ENCODE data around the gene PSAP.

DNA sequence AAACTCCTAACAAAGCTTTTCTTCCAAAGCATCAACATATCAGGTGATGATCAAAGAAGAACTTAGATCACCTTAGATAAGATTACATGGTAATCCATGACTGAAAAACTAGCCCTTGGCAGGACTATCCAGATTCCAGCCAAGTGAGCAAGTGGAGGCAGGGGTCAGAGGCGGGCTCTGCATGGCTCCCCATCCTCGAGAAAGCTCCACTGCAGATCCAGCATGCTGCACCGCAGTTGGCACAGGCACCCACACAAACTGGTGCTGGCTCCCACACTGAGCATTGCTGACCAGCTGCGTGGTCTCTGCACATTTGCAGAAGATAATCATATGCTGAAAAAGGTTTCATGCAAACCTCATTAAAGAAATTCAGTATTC is 10.1 kb downstream of the PSAP start:
- TF ChIP-seq, protein P1, sequence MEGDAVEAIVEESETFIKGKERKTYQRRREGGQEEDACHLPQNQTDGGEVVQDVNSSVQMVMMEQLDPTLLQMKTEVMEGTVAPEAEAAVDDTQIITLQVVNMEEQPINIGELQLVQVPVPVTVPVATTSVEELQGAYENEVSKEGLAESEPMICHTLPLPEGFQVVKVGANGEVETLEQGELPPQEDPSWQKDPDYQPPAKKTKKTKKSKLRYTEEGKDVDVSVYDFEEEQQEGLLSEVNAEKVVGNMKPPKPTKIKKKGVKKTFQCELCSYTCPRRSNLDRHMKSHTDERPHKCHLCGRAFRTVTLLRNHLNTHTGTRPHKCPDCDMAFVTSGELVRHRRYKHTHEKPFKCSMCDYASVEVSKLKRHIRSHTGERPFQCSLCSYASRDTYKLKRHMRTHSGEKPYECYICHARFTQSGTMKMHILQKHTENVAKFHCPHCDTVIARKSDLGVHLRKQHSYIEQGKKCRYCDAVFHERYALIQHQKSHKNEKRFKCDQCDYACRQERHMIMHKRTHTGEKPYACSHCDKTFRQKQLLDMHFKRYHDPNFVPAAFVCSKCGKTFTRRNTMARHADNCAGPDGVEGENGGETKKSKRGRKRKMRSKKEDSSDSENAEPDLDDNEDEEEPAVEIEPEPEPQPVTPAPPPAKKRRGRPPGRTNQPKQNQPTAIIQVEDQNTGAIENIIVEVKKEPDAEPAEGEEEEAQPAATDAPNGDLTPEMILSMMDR (IDR thresholded peaks at IDR 0.05): no peak
- TF ChIP-seq NR3C1 (CRISPR knock-in tag; conservative IDR thresholded peaks at IDR 0.05; ENCODE audit: low read depth) (no peak), CREB1 (CRISPR knock-in tag; IDR thresholded peaks at IDR 0.05) (no peak), TP53 (CRISPR knock-in tag; IDR thresholded peaks at IDR 0.05) (no peak), GABPB1 (CRISPR knock-in tag; IDR thresholded peaks at IDR 0.05) (no peak), SP1 (CRISPR knock-in tag; conservative IDR thresholded peaks at IDR 0.05) (no peak), CREM (CRISPR knock-in tag; IDR thresholded peaks at IDR 0.05) (no peak), TCF7 (CRISPR knock-in tag; IDR thresholded peaks at IDR 0.05; ENCODE audit: low read depth) (no peak)
- TF ChIP-seq, protein P2, sequence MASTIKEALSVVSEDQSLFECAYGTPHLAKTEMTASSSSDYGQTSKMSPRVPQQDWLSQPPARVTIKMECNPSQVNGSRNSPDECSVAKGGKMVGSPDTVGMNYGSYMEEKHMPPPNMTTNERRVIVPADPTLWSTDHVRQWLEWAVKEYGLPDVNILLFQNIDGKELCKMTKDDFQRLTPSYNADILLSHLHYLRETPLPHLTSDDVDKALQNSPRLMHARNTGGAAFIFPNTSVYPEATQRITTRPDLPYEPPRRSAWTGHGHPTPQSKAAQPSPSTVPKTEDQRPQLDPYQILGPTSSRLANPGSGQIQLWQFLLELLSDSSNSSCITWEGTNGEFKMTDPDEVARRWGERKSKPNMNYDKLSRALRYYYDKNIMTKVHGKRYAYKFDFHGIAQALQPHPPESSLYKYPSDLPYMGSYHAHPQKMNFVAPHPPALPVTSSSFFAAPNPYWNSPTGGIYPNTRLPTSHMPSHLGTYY (CRISPR knock-in tag; IDR thresholded peaks at IDR 0.05): no peak
- TF ChIP-seq, protein P3, sequence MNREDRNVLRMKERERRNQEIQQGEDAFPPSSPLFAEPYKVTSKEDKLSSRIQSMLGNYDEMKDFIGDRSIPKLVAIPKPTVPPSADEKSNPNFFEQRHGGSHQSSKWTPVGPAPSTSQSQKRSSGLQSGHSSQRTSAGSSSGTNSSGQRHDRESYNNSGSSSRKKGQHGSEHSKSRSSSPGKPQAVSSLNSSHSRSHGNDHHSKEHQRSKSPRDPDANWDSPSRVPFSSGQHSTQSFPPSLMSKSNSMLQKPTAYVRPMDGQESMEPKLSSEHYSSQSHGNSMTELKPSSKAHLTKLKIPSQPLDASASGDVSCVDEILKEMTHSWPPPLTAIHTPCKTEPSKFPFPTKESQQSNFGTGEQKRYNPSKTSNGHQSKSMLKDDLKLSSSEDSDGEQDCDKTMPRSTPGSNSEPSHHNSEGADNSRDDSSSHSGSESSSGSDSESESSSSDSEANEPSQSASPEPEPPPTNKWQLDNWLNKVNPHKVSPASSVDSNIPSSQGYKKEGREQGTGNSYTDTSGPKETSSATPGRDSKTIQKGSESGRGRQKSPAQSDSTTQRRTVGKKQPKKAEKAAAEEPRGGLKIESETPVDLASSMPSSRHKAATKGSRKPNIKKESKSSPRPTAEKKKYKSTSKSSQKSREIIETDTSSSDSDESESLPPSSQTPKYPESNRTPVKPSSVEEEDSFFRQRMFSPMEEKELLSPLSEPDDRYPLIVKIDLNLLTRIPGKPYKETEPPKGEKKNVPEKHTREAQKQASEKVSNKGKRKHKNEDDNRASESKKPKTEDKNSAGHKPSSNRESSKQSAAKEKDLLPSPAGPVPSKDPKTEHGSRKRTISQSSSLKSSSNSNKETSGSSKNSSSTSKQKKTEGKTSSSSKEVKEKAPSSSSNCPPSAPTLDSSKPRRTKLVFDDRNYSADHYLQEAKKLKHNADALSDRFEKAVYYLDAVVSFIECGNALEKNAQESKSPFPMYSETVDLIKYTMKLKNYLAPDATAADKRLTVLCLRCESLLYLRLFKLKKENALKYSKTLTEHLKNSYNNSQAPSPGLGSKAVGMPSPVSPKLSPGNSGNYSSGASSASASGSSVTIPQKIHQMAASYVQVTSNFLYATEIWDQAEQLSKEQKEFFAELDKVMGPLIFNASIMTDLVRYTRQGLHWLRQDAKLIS (CRISPR knock-in tag; IDR thresholded peaks at IDR 0.05; ENCODE audit: borderline replicate concordance): no peak
- TF ChIP-seq, protein P4, sequence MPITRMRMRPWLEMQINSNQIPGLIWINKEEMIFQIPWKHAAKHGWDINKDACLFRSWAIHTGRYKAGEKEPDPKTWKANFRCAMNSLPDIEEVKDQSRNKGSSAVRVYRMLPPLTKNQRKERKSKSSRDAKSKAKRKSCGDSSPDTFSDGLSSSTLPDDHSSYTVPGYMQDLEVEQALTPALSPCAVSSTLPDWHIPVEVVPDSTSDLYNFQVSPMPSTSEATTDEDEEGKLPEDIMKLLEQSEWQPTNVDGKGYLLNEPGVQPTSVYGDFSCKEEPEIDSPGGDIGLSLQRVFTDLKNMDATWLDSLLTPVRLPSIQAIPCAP (CRISPR knock-in tag; IDR thresholded peaks at IDR 0.05): no peak
- TF ChIP-seq, protein P5, sequence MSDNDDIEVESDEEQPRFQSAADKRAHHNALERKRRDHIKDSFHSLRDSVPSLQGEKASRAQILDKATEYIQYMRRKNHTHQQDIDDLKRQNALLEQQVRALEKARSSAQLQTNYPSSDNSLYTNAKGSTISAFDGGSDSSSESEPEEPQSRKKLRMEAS (CRISPR knock-in tag; IDR thresholded peaks at IDR 0.05): no peak
- TF ChIP-seq, protein P6, sequence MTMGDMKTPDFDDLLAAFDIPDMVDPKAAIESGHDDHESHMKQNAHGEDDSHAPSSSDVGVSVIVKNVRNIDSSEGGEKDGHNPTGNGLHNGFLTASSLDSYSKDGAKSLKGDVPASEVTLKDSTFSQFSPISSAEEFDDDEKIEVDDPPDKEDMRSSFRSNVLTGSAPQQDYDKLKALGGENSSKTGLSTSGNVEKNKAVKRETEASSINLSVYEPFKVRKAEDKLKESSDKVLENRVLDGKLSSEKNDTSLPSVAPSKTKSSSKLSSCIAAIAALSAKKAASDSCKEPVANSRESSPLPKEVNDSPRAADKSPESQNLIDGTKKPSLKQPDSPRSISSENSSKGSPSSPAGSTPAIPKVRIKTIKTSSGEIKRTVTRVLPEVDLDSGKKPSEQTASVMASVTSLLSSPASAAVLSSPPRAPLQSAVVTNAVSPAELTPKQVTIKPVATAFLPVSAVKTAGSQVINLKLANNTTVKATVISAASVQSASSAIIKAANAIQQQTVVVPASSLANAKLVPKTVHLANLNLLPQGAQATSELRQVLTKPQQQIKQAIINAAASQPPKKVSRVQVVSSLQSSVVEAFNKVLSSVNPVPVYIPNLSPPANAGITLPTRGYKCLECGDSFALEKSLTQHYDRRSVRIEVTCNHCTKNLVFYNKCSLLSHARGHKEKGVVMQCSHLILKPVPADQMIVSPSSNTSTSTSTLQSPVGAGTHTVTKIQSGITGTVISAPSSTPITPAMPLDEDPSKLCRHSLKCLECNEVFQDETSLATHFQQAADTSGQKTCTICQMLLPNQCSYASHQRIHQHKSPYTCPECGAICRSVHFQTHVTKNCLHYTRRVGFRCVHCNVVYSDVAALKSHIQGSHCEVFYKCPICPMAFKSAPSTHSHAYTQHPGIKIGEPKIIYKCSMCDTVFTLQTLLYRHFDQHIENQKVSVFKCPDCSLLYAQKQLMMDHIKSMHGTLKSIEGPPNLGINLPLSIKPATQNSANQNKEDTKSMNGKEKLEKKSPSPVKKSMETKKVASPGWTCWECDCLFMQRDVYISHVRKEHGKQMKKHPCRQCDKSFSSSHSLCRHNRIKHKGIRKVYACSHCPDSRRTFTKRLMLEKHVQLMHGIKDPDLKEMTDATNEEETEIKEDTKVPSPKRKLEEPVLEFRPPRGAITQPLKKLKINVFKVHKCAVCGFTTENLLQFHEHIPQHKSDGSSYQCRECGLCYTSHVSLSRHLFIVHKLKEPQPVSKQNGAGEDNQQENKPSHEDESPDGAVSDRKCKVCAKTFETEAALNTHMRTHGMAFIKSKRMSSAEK (CRISPR knock-in tag; IDR thresholded peaks at IDR 0.05; ENCODE audit: borderline replicate concordance): no peak
